ENCODE results near the gene CDH4. TPM values are rescaled to one million over a fixed set of nuclear protein-coding genes. Genes with fewer than 3 reads are reported as not detected.
A peak's percentile ranks its signal among the peaks of the same experiment; 100 is the strongest.

The CDH4 gene
- total RNA-seq, 1 donor from 2014 or later = 1.1 TPM

- no peak for DNase-seq
Observed at GRCh38 chr20:61736001-61736635, 484.1 kb downstream of the CDH4 start.

DNA sequence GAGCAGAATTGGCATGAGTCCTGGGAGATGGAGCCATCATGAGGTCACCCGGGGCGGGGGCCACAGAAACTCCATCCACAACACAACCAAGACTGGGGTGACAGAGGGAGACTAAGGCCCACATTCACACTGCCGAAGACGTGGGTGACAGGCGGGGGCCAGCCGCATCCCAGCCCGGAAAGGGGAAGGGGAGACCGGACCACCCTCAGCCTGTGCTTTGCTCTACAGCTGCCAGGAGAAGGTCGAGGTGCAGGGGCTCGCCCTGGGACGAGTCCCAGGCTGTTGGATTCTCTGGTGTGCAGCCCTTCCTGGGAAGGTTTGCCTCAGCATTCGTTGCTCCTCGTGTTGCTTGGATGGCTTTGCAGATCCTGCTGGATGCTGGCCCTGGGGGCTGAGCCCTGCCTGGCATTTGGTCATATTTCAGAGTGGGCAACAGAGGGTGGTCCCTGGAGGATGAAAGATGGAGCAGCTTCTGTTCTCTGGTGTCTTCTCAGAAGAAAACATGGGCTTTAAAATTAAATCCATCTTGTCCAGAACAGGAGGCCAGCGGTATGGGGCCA is 484.8 kb downstream of the CDH4 start:
- DNase-seq = no peak

- DNase-seq = no peak
Observed at GRCh38 chr20:61737346-61737745, 485.3 kb downstream of the CDH4 start.

GRCh38 chr20:61737812-61738443 is 485.9 kb downstream of the CDH4 start:
- no peak for DNase-seq

- DNase-seq = no peak
Observed at GRCh38 chr20:61738601-61739069, 486.6 kb downstream of the CDH4 start.

- no peak for DNase-seq
Observed at GRCh38 chr20:61739086-61739831, 487.2 kb downstream of the CDH4 start.

DNA sequence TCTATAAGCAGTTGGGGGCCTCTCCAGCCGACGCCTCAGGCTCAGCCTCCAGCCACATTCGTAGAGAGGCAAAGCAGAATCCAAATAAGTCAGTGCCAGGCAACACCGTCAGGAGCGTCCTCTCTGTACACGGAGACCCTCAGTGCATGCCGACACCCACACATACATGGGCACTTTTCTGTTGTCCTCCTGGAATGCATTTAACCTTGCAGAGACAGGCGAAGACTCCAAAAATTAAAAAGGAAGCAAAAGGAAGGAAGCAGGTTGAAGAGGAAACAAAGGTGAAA is 487.7 kb downstream of the CDH4 start:
- no peak for DNase-seq

DNA sequence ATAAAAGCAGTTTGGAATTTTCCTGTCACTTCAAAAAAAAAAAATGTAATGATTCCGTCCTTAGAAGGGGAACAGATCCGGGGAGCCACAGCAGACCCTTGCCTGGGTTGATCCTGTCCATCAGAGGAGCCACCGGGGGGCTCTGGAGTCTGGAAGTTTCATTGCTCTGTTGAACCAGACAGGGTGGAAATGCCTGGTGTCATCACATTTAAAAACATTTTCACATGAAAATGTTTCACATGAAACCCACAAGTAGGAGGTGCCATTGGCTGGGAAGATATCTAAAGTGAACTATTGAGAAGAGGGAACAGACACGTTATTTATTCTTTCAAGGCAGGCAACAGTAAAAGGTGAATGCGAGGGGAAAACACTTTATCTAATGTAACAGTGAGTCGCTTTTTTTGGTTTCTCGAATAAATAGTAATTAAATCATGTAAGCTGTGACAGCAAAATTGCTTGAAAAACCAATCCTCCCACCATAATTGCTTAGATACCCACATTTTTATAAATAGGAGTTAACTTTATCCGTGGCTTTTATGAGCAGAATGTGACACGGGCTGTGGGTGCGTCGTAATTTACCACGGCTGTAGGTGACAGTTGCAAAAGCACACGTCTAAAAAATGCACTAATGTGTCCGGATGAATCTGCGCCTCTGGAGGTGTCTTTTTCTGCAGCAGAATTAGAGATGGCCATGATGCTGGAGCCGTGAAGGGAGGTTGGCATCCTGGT is 490.2 kb downstream of the CDH4 start:
- DNase-seq = peak; percentile 24

DNA sequence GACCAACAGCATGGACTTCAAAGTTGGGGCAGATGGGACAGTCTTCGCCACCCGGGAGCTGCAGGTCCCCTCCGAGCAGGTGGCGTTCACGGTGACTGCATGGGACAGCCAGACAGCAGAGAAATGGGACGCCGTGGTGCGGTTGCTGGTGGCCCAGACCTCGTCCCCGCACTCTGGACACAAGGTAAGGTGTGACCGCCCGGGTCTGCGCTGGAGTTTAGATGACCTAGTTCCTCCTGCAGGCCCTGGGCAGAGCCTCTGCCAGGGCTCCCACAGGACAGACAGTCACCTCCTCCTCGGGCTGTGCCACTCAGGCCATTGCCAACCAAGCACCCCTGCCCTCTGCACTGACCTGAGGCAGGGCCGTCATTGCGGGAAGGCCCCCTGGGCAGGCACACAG is 491.5 kb downstream of the CDH4 start:
- no peak for DNase-seq

GRCh38 chr20:61744691-61745396 is 492.8 kb downstream of the CDH4 start:
- no peak for DNase-seq

- DNase-seq = no peak
Observed at GRCh38 chr20:61745397-61746146, 493.5 kb downstream of the CDH4 start.

DNA sequence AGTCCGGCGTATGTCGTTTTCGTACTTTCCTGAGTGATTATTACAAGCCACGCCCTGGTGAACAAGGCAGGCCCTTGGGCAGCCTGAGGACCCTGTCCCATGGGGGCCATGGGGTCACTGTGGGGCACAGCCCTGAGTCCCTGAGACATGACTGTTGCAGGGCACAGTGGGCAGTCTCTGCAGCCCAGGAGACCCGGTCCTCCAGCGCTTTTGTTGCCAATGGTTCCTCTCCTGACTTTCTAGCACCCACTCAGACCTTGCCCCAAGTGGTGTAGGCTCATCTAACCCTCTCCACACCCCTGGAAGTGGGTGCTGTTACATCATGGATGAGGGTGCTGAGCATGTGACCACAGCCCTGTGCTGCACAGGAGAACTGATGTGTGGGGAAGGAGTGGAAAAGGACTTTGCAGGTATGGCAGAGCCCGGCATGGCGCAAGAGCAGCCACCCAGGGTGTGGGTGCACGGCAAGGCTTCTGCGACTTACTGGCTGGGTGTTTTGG is 494.1 kb downstream of the CDH4 start:
- DNase-seq = no peak

GRCh38 chr20:61746781-61747180 is 494.7 kb downstream of the CDH4 start:
- no peak for DNase-seq

DNA sequence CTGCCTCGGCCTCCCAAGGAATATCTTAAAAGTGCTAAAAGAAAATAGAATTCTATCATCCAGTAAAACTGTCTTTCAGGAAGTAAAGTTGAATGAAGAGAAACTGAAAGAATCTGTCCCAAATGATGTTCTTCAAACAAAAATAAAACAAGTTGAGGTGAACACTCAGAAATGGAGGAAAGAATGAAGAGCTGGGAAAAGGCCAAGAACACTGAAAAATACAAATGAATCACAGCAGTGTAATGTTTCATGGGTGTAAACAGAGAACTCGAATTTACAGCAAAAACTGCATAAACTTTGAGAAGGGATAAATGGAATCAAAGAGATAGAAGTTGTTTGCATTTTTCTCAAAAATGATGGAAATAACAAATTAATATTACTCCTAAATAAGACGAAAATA is 496.3 kb downstream of the CDH4 start:
- DNase-seq = no peak

GRCh38 chr20:61749406-61750075 is 497.5 kb downstream of the CDH4 start:
- peak; percentile 32 for DNase-seq

DNA sequence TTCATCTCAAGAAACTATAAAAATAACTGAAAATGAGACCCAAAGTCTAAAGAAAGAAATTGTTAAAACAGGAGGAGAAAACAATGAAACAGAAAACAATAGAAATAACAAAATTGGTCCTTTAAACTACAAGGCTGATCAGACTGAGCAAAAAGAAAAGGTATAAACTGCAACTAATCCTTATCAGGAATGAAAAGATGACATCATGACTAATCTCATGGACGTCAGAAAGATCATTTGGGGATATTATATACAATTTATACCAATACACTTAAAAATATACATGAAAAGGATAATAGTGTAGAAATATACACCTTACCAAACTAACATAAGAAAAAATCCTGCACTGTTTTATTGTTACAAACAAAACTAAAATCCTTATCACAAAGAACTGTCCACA is 498.0 kb downstream of the CDH4 start:
- DNase-seq = no peak

GRCh38 chr20:61752576-61752975 is 500.5 kb downstream of the CDH4 start:
- DNase-seq = no peak

- DNase-seq = no peak
Observed at GRCh38 chr20:61753316-61753942, 501.4 kb downstream of the CDH4 start.

DNA sequence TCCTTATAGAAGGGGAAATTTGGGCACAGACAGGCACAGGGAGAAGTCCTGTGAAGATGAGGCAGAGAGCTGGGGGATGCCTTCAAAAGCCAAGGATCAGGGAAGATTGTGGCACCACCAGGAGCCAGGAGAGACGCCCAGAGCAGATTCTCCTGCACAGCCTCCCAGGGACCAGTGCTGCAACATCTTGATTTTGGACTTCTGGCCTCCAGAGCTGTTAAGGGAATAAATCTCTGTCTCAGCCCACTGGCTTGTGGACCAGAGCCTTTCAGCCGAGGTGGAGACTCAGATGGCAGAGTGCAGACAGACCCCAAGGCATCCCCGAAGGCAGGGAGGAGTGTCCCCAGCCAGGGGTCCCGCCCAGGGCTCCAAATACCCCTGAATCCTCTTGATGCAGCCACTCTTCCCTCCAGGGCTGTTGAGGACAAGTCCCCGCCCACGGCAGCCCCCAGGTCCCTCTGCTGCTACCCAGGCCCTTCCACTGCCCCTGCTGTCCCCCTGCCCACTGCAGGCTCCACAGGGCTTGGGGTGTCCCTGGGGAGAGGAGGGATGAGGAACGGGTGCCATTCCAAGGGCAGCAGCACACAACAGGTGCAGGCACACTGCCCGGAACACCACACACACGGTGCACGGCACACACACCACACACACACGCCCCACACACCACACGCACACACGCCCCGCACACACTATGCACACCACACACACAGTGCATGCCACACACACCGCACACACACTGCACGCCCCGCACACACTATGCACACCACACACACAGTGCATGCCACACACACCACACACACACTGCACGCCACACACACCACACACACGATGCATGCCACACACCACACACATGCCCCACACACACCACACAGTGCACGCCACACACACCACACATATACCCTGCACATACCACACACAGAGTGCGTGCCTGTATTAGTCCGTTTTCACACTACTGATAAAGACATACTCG is 502.2 kb downstream of the CDH4 start:
- no peak for DNase-seq
